Naive thymus-derived CD4-positive, alpha-beta T cell (primary cell): ENCODE measurements around the gene FGFRL1. TPM values are rescaled to one million over a fixed set of nuclear protein-coding genes. Genes with fewer than 3 reads are reported as not detected.

Experiments used
- ATAC-seq: fragments of 150-1000 bp; cut with Tn5 transposase; 2 replicates; pipeline ENCODE4 v1.10.0; 2021; ENCODE audit warnings: mild to moderate bottlenecking, moderate library complexity
- CTCF ChIA-PET: fragments of 350-600 bp; sonication (Branson Sonifier 250); formaldehyde crosslinking; loops from one replicate; lab custom pipeline; 2021; ENCODE audit warnings: antibody characterized with exemption; lab: Charles Lee
- POLR2A ChIA-PET: fragments of 350-600 bp; sonication (Branson Sonifier 250); formaldehyde crosslinking; loops from one replicate; lab custom pipeline; 2021; ENCODE audit warnings: antibody characterized with exemption, inconsistent platforms; lab: Charles Lee
- DNase-seq, 9 donors: peaks; one replicate each; pipeline versions ENCODE4 v3.0.0 to v3.0.0-alpha.2; 2020 to 2022; ENCODE audit warnings: mixed read lengths in 1 of 9
- H3K27ac ChIP-seq: one replicate; pipeline ENCODE4 v1.7.0; 2013; ENCODE audit warnings: mild to moderate bottlenecking, low read depth, low read length, moderate library complexity
- H3K27me3 ChIP-seq, 2 donors: one replicate each; pipeline ENCODE4 v1.7.0; 2013; ENCODE audit warnings: low read length in 2 of 2, mild to moderate bottlenecking in 2 of 2, moderate library complexity in 2 of 2; ENCODE audit not compliant: control insufficient read depth in 2 of 2, insufficient read depth in 2 of 2
- H3K36me3 ChIP-seq, 3 experiments: 1 replicate in 2 of 3; 2 replicates in 1 of 3; pipeline ENCODE4 v1.7.0; 2013; ENCODE audit warnings: low read length in 3 of 3, mild to moderate bottlenecking in 3 of 3, moderate library complexity in 1 of 3; ENCODE audit not compliant: insufficient read depth in 3 of 3, control insufficient read depth in 2 of 3
- H3K4me1 ChIP-seq, 2 donors: one replicate each; pipeline ENCODE4 v1.7.0; 2013; ENCODE audit warnings: low read length in 2 of 2, mild to moderate bottlenecking in 2 of 2, moderate library complexity in 1 of 2; ENCODE audit not compliant: control insufficient read depth in 2 of 2, insufficient read depth in 2 of 2
- H3K4me3 ChIP-seq: 2 replicates; pipeline ENCODE4 v1.7.0; 2013; ENCODE audit warnings: mild to moderate bottlenecking, low read length
- H3K9me3 ChIP-seq, 3 experiments: 1 replicate in 2 of 3; 2 replicates in 1 of 3; pipeline ENCODE4 v1.7.0; 2013; ENCODE audit warnings: low read length in 3 of 3; ENCODE audit not compliant: control insufficient read depth in 2 of 3
- H3K27ac Mint-ChIP-seq, 9 donors: one replicate each; pipeline ENCODE4 v1.8.0; 2020 to 2022; ENCODE audit warnings: mixed read lengths in 9 of 9, mild to moderate bottlenecking in 8 of 9, moderate library complexity in 5 of 9, inconsistent platforms in 2 of 9
- H3K27me3 Mint-ChIP-seq, 5 donors: one replicate each; pipeline ENCODE4 v1.8.0; 2021 to 2022; ENCODE audit warnings: mixed read lengths in 5 of 5, mild to moderate bottlenecking in 1 of 5
- H3K36me3 Mint-ChIP-seq, 5 donors: one replicate each; pipeline ENCODE4 v1.8.0; 2020 to 2022; ENCODE audit warnings: mixed read lengths in 5 of 5, mild to moderate bottlenecking in 3 of 5, inconsistent platforms in 1 of 5
- H3K4me1 Mint-ChIP-seq, 7 donors: one replicate each; pipeline ENCODE4 v1.8.0; 2020 to 2022; ENCODE audit warnings: mixed read lengths in 7 of 7, mild to moderate bottlenecking in 3 of 7, inconsistent platforms in 1 of 7
- H3K4me3 Mint-ChIP-seq, 10 donors: one replicate each; pipeline ENCODE4 v1.8.0; 2020 to 2022; ENCODE audit warnings: mild to moderate bottlenecking in 10 of 10, mixed read lengths in 10 of 10, moderate library complexity in 6 of 10, inconsistent platforms in 2 of 10
- H3K9me3 Mint-ChIP-seq, 11 donors: one replicate each; pipeline ENCODE4 v1.8.0; 2020 to 2022; ENCODE audit warnings: mixed read lengths in 11 of 11, mild to moderate bottlenecking in 4 of 11, inconsistent platforms in 1 of 11, moderate library complexity in 1 of 11
- intact Hi-C, 2 donors: fragments of 100-400 bp; cut with micrococcal nuclease; formaldehyde crosslinking; loops; one replicate each; pipeline ENCODE4 v1.15.1; 2023
- polyA plus RNA-seq, 2 donors: library from polyadenylated mRNA; unstranded; fragments of 300-500 nt; fragmentation: Illumina TruSeq; gene quantifications; one replicate each; pipeline ENCODE4 v1.2.3, GENCODE V29; 2021
- total RNA-seq, 6 experiments: library from RNA in 5 of 6; stranded (reverse) in 5 of 6; gene quantifications; 1 replicate in 5 of 6; 2 replicates in 1 of 6; pipeline ENCODE4 v1.2.3 and lab custom pipeline; 2021 to 2026

Gene FGFRL1
- total and polyA plus RNA-seq, 7 experiments from 2014 or later = 0.45 to 28.1 (median 17.7) TPM

GRCh38 chr4:1056671-1057402, 45.4 kb downstream of the FGFRL1 start:
- ChIA-PET POLR2A (interaction anchor here (0.6 kb wide), 1 partner anchor 51 kb away, joined by 5 read pairs; no protein-coding TSS in a partner anchor), CTCF (no interaction called here)
- no peak for ATAC-seq
- Mint-ChIP-seq H3K9me3 (peaks cover 0 to 7% (median under 1%) of the 10 kb centered on the region in 11 donors), H3K27ac (peak overlapping the region in 5 of 9 donors; percentile 92 to 98 (median 96)), H3K4me1 (peaks cover 8 to 18% (median 11%) of the 10 kb centered on the region in 7 donors), H3K4me3 (peak overlapping the region in 3 of 10 donors; percentile 26 to 87 (median 81)), H3K27me3 (peaks cover under 1 to 17% (median 2%) of the 10 kb centered on the region in 5 donors), H3K36me3 (peaks cover 2 to 10% (median 3%) of the 10 kb centered on the region in 5 donors)
- Histone ChIP-seq H3K9me3 (no peaks in the 10 kb centered on the region), H3K36me3 (no peaks in the 10 kb centered on the region), H3K27ac (peak overlapping the region; percentile 67), H3K4me1 (peaks cover 13 to 14% of the 10 kb centered on the region in 2 donors), H3K27me3 (no peaks in the 10 kb centered on the region), H3K4me3 (no peak overlapping the region)
- no peak for DNase-seq
- intact Hi-C loops = loop anchor here (1.0 to 5.0 kb wide), 10 partner anchors 16 to 395 kb away; partner anchors contain the start of genes DGKQ (in 1 of the 2), FGFRL1 (in 1 of the 2), GAK (in 1 of the 2) and MAEA (in 1 of the 2)

GRCh38 chr4:1057403-1057745, 45.9 kb downstream of the FGFRL1 start:
- Histone ChIP-seq H3K4me1 (peaks cover 13 to 14% of the 10 kb centered on the region in 2 donors), H3K27me3 (no peaks in the 10 kb centered on the region), H3K27ac (no peak overlapping the region), H3K4me3 (no peak overlapping the region), H3K9me3 (no peaks in the 10 kb centered on the region), H3K36me3 (no peaks in the 10 kb centered on the region)
- ATAC-seq (no peak), DNase-seq (no peak)
- POLR2A ChIA-PET = interaction anchor here (0.6 kb wide), 1 partner anchor 52 kb away, joined by 5 read pairs; no protein-coding TSS in a partner anchor
- intact Hi-C loops = loop anchor here (5.0 kb wide), 6 partner anchors 45 to 395 kb away; partner anchors contain the start of genes DGKQ (in 1 of the 2), FGFRL1 (in 1 of the 2) and UVSSA (in 1 of the 2)
- peaks cover 0 to 15% (median 8%) of the 10 kb centered on the region in 5 donors for H3K36me3 Mint-ChIP-seq
- H3K4me3 Mint-ChIP-seq = no peak overlapping the region
- H3K4me1 Mint-ChIP-seq = peaks cover 8 to 23% (median 16%) of the 10 kb centered on the region in 7 donors
- CTCF ChIA-PET = no interaction called here
- peaks cover 0 to 10% (median 5%) of the 10 kb centered on the region in 11 donors for H3K9me3 Mint-ChIP-seq
- H3K27ac Mint-ChIP-seq = peak overlapping the region in 1 of 9 donors; percentile 51
- H3K27me3 Mint-ChIP-seq = peaks cover 6 to 18% (median 7%) of the 10 kb centered on the region in 5 donors

GRCh38 chr4:1058198-1058996, 47.0 kb downstream of the FGFRL1 start:
- peaks cover 8 to 26% (median 20%) of the 10 kb centered on the region in 7 donors for H3K4me1 Mint-ChIP-seq
- peaks cover 13 to 14% of the 10 kb centered on the region in 2 donors for H3K4me1 ChIP-seq
- H3K9me3 Mint-ChIP-seq = peaks cover 0 to 20% (median 10%) of the 10 kb centered on the region in 11 donors
- peaks cover 10 to 16% (median 15%) of the 10 kb centered on the region in 5 donors for H3K27me3 Mint-ChIP-seq
- H3K27ac ChIP-seq = no peak overlapping the region
- ATAC-seq (no peak), DNase-seq (no peak)
- no peaks in the 10 kb centered on the region for H3K36me3 ChIP-seq
- no peaks in the 10 kb centered on the region for H3K27me3 ChIP-seq
- CTCF ChIA-PET = no interaction called here
- H3K27ac Mint-ChIP-seq = peak overlapping the region in 5 of 9 donors; percentile 24 to 86 (median 77)
- no peak overlapping the region for H3K4me3 Mint-ChIP-seq
- intact Hi-C loops = loop anchor here (5.0 kb wide), 6 partner anchors 46 to 396 kb away; partner anchors contain the start of genes DGKQ (in 1 of the 2), FGFRL1 (in 1 of the 2) and UVSSA (in 1 of the 2)
- POLR2A ChIA-PET = no interaction called here
- no peaks in the 10 kb centered on the region for H3K9me3 ChIP-seq
- H3K36me3 Mint-ChIP-seq = peaks cover 0 to 18% (median 8%) of the 10 kb centered on the region in 5 donors
- H3K4me3 ChIP-seq = no peak overlapping the region

GRCh38 chr4:1058997-1059665, 47.7 kb downstream of the FGFRL1 start:
- Mint-ChIP-seq H3K27me3 (peaks cover 10 to 20% (median 14%) of the 10 kb centered on the region in 5 donors), H3K4me3 (no peak overlapping the region), H3K36me3 (peaks cover 0 to 22% (median 8%) of the 10 kb centered on the region in 5 donors), H3K9me3 (peaks cover 0 to 24% (median 10%) of the 10 kb centered on the region in 11 donors), H3K4me1 (peaks cover 8 to 26% (median 20%) of the 10 kb centered on the region in 7 donors), H3K27ac (peak overlapping the region in 1 of 9 donors; percentile 77)
- Histone ChIP-seq H3K4me1 (peaks cover 13 to 14% of the 10 kb centered on the region in 2 donors), H3K27me3 (no peaks in the 10 kb centered on the region), H3K4me3 (no peak overlapping the region), H3K27ac (no peak overlapping the region), H3K36me3 (no peaks in the 10 kb centered on the region), H3K9me3 (no peaks in the 10 kb centered on the region)
- POLR2A ChIA-PET = no interaction called here
- ATAC-seq (no peak), DNase-seq (no peak)
- intact Hi-C loops = loop anchor here (5.0 kb wide), 6 partner anchors 47 to 397 kb away; partner anchors contain the start of genes DGKQ (in 1 of the 2), FGFRL1 (in 1 of the 2) and UVSSA (in 1 of the 2)
- CTCF ChIA-PET = no interaction called here

GRCh38 chr4:1060121-1060520, 48.7 kb downstream of the FGFRL1 start:
- Histone ChIP-seq H3K36me3 (no peaks in the 10 kb centered on the region), H3K9me3 (peaks cover 0 to 4% (median 0%) of the 10 kb centered on the region in 3 experiments), H3K27ac (no peak overlapping the region), H3K4me3 (no peak overlapping the region), H3K27me3 (no peaks in the 10 kb centered on the region), H3K4me1 (peaks cover 12 to 14% of the 10 kb centered on the region in 2 donors)
- intact Hi-C loops = no loop called here
- ChIA-PET CTCF (no interaction called here), POLR2A (no interaction called here)
- H3K27me3 Mint-ChIP-seq = peaks cover 17 to 26% (median 20%) of the 10 kb centered on the region in 5 donors
- H3K36me3 Mint-ChIP-seq = peaks cover 0 to 22% (median 13%) of the 10 kb centered on the region in 5 donors
- no peak overlapping the region for H3K27ac Mint-ChIP-seq
- peaks cover 0 to 34% (median 14%) of the 10 kb centered on the region in 11 donors for H3K9me3 Mint-ChIP-seq
- ATAC-seq = no peak
- peaks cover 8 to 26% (median 20%) of the 10 kb centered on the region in 7 donors for H3K4me1 Mint-ChIP-seq
- H3K4me3 Mint-ChIP-seq = no peak overlapping the region
- no peak for DNase-seq
